OCI-LY3 (cell line): Measurements from ENCODE around the gene AMBN.

Experiments used
- H2AFZ ChIP-seq: fragments of 200-600, 300-600 bp; shearing (Covaris generic); 2 replicates; pipeline ENCODE4 v1.6.0; 2014; ENCODE audit warnings: antibody characterized with exemption, low read depth, low read length
- H3K27ac ChIP-seq: fragments of 200-600, 300-600 bp; sonication (generic); 2 replicates; pipeline ENCODE4 v1.5.1; 2014; ENCODE audit warnings: mild to moderate bottlenecking, low read length, moderate library complexity, mixed read lengths
- H3K27me3 ChIP-seq: fragments of 200-600, 300-600 bp; sonication (generic); 2 replicates; pipeline ENCODE4 v1.6.1; 2014; ENCODE audit warnings: low read depth, low read length, mixed read lengths
- H3K36me3 ChIP-seq: fragments of 200-600, 300-600 bp; sonication (generic); replicated peaks from 2 replicates; pipeline ENCODE3; 2014; ENCODE audit warnings: low read depth, low read length, mixed read lengths
- H3K4me1 ChIP-seq: fragments of 300-600, 200-600 bp; sonication (generic); 2 replicates; pipeline ENCODE4 v1.6.1; 2014; ENCODE audit warnings: low read length, mixed read lengths
- H3K4me2 ChIP-seq: fragments of 200-600, 300-600 bp; sonication (generic); 2 replicates; pipeline ENCODE4 v1.6.1; 2014; ENCODE audit warnings: low read length, mixed read lengths
- H3K4me3 ChIP-seq: fragments of 300-600, 200-600 bp; sonication (generic); 2 replicates; pipeline ENCODE4 v1.5.1; 2014; ENCODE audit warnings: antibody characterized with exemption, mild to moderate bottlenecking, low read length, moderate library complexity
- H3K79me2 ChIP-seq: fragments of 300-600, 200-600 bp; shearing (Covaris generic); 2 replicates; pipeline ENCODE4 v1.6.1; 2014; ENCODE audit warnings: mild to moderate bottlenecking, low read length, mixed read lengths
- H3K9ac ChIP-seq: fragments of 300-600, 200-600 bp; shearing (Covaris generic); 2 replicates; pipeline ENCODE4 v1.6.0; 2014; ENCODE audit warnings: mild to moderate bottlenecking, low read length, moderate library complexity
- H3K9me3 ChIP-seq: fragments of 200-600, 300-600 bp; shearing (Covaris generic); 2 replicates; pipeline ENCODE4 v1.6.1; 2014; ENCODE audit warnings: low read length, mixed read lengths; ENCODE audit not compliant: insufficient read depth
- H4K20me1 ChIP-seq: fragments of 200-600, 300-600 bp; sonication (generic); 2 replicates; pipeline ENCODE4 v1.6.1; 2016; ENCODE audit warnings: low read length, mixed read lengths; ENCODE audit not compliant: insufficient read depth
- CTCF ChIP-seq: fragments of 200-600, 300-600 bp; sonication (generic); IDR thresholded peaks from 2 replicates; pipeline ENCODE4 v1.5.1; 2014; ENCODE audit warnings: antibody characterized with exemption, low read length, low read depth
- EZH2phosphoT487 ChIP-seq: fragments of 200-600 bp; shearing (Covaris generic); IDR thresholded peaks from 2 replicates; pipeline ENCODE4 v1.6.1; 2018; ENCODE audit warnings: antibody characterized with exemption, mixed run types, low read depth

AMBN gene

GRCh38 chr4:70591955-70592582 is at the start of gene AMBN:
Gene AMBN (plus strand): TSS chr4:70592256. CDS start chr4:70592359, 103 bp downstream.
- H3K9ac ChIP-seq: no peak within 1 kb of the TSS
- peaks cover 15% of the 10 kb centered on the region for H3K4me1 ChIP-seq
- H3K79me2 ChIP-seq: no peaks in the 10 kb centered on the region
- no peaks in the 10 kb centered on the region for H3K27me3 ChIP-seq
- no peak within 1 kb of the TSS for H3K27ac ChIP-seq
- H2AFZ ChIP-seq: no peak within 1 kb of the TSS
- H3K4me3 ChIP-seq: no peak within 1 kb of the TSS
- H3K36me3 ChIP-seq: no peaks in the 10 kb centered on the region
- H4K20me1 ChIP-seq: no peaks in the 10 kb centered on the region
- TF ChIP-seq CTCF (no peak), EZH2phosphoT487 (no peak)
- no peak within 1 kb of the TSS for H3K4me2 ChIP-seq
- H3K9me3 ChIP-seq: no peaks in the 10 kb centered on the region

GRCh38 chr4:70544279-70544868 is 47.7 kb upstream of the AMBN start:
- Histone ChIP-seq H3K36me3 (no peaks in the 10 kb centered on the region), H3K4me3 (no peak overlapping the region), H4K20me1 (no peaks in the 10 kb centered on the region), H3K4me1 (no peaks in the 10 kb centered on the region), H3K79me2 (no peaks in the 10 kb centered on the region), H3K27me3 (no peaks in the 10 kb centered on the region), H3K9me3 (no peaks in the 10 kb centered on the region), H3K4me2 (no peak overlapping the region), H2AFZ (no peak overlapping the region), H3K9ac (no peak overlapping the region), H3K27ac (no peak overlapping the region)
- TF ChIP-seq EZH2phosphoT487 (no peak), CTCF (peak; percentile 75)

GRCh38 chr4:70556856-70557255 is 35.2 kb upstream of the AMBN start:
- Histone ChIP-seq H3K27me3 (no peaks in the 10 kb centered on the region), H3K27ac (no peak overlapping the region), H3K4me3 (no peak overlapping the region), H2AFZ (no peak overlapping the region), H3K4me1 (peaks cover 10% of the 10 kb centered on the region), H4K20me1 (no peaks in the 10 kb centered on the region), H3K9me3 (no peaks in the 10 kb centered on the region), H3K4me2 (no peak overlapping the region), H3K36me3 (no peaks in the 10 kb centered on the region), H3K79me2 (no peaks in the 10 kb centered on the region), H3K9ac (no peak overlapping the region)
- TF ChIP-seq CTCF (no peak), EZH2phosphoT487 (no peak)

GRCh38 chr4:70559211-70559830 is 32.7 kb upstream of the AMBN start:
- no peaks in the 10 kb centered on the region for H3K27me3 ChIP-seq
- TF ChIP-seq CTCF (peak; percentile 90), EZH2phosphoT487 (no peak)
- H2AFZ ChIP-seq: no peak overlapping the region

More at GRCh38 chr4:70559211-70559830, 32.7 kb upstream of the AMBN start:
- H3K27ac ChIP-seq: no peak overlapping the region
- H3K4me1 ChIP-seq: peaks cover 13% of the 10 kb centered on the region
- H3K4me3 ChIP-seq: no peak overlapping the region
- H3K79me2 ChIP-seq: no peaks in the 10 kb centered on the region
- H3K4me2 ChIP-seq: peak overlapping the region; percentile 18
- no peaks in the 10 kb centered on the region for H3K36me3 ChIP-seq
- H4K20me1 ChIP-seq: no peaks in the 10 kb centered on the region
- no peak overlapping the region for H3K9ac ChIP-seq
- H3K9me3 ChIP-seq: no peaks in the 10 kb centered on the region
